ENCODE data around the gene MUSK. TPM values are rescaled to one million over a fixed set of nuclear protein-coding genes. Genes with fewer than 3 reads are reported as not detected.

Gene MUSK
- total RNA-seq, 1 experiment from 2014 or later: not detected

- no peak for TF ChIP-seq EMX1 (CRISPR knock-in tag; IDR thresholded peaks at IDR 0.05)
Observed at GRCh38 chr9:110801426-110801825, 132.8 kb downstream of the MUSK start (continued).

- no peak overlapping the region for H3K27ac Mint-ChIP-seq
Observed at GRCh38 chr9:110802416-110803035, 133.9 kb downstream of the MUSK start.

GRCh38 chr9:110807956-110808598 lies 139.5 kb downstream of the MUSK start:
- no peak for ATAC-seq
- no peaks in the 10 kb centered on the region for H3K36me3 Mint-ChIP-seq
- peaks cover 6% of the 10 kb centered on the region for H3K4me1 Mint-ChIP-seq
- H3K9me3 Mint-ChIP-seq: no peaks in the 10 kb centered on the region
- H3K27me3 Mint-ChIP-seq (ENCODE audit: low read depth): no peaks in the 10 kb centered on the region; the same call in 1 of the 2 replicates
- DNase-seq (ENCODE audit: low spot score): no peak
- ChIA-PET POLR2A (no interaction called here), CTCF (no interaction called here)
- no peak overlapping the region for H3K4me3 Mint-ChIP-seq
- H3K27ac Mint-ChIP-seq: no peak overlapping the region
- TF ChIP-seq ATF6 (CRISPR knock-in tag; IDR thresholded peaks at IDR 0.05) (no peak), FOXK1 (CRISPR knock-in tag; IDR thresholded peaks at IDR 0.05) (no peak), ATF2 (CRISPR knock-in tag; IDR thresholded peaks at IDR 0.05; ENCODE audit: borderline replicate concordance, low read depth) (no peak), MXD4 (CRISPR knock-in tag; IDR thresholded peaks at IDR 0.05; ENCODE audit: borderline replicate concordance) (no peak), CTCF (IDR thresholded peaks at IDR 0.05) (no peak), IRF1 (CRISPR knock-in tag; IDR thresholded peaks at IDR 0.05) (no peak), ZBTB21 (CRISPR knock-in tag; IDR thresholded peaks at IDR 0.05; ENCODE audit: borderline replicate concordance) (no peak), E2F1 (CRISPR knock-in tag; IDR thresholded peaks at IDR 0.05) (no peak), SMAD3 (CRISPR knock-in tag; IDR thresholded peaks at IDR 0.05; ENCODE audit: borderline replicate concordance) (no peak), ZNF532 (CRISPR knock-in tag; IDR thresholded peaks at IDR 0.05; ENCODE audit: borderline replicate concordance) (no peak)

More at GRCh38 chr9:110802416-110803035, 133.9 kb downstream of the MUSK start:
- H3K4me3 Mint-ChIP-seq: no peak overlapping the region
- TF ChIP-seq USF2 (CRISPR knock-in tag; IDR thresholded peaks at IDR 0.05) (no peak), ATF1 (CRISPR knock-in tag; IDR thresholded peaks at IDR 0.05) (no peak), JAZF1 (CRISPR knock-in tag; IDR thresholded peaks at IDR 0.05) (no peak), ERG (CRISPR knock-in tag; IDR thresholded peaks at IDR 0.05) (no peak)
- no peaks in the 10 kb centered on the region for H3K36me3 Mint-ChIP-seq
- CTCF ChIA-PET: no interaction called here
- ATAC-seq (no peak), DNase-seq (ENCODE audit: low spot score) (no peak)
- POLR2A ChIA-PET: no interaction called here
- H3K27me3 Mint-ChIP-seq (ENCODE audit: low read depth): no peaks in the 10 kb centered on the region
- no peaks in the 10 kb centered on the region for H3K9me3 Mint-ChIP-seq
- no peaks in the 10 kb centered on the region for H3K4me1 Mint-ChIP-seq
